ENCODE data around the gene GRAMD4.

- TF ChIP-seq CTCF (IDR thresholded peaks at IDR 0.05; ENCODE audit: low read length) (no peak), EZH2 (optimal IDR thresholded peaks at IDR 0.05; ENCODE audit: low read depth, low read length) (no peak)
Measured at GRCh38 chr22:46619240-46619829, 851 bp upstream of the GRAMD4 start.

All from MM.1S (cell line).